ENCODE results near the gene CSNK2B.
A peak's percentile ranks its signal among the peaks of the same experiment; 100 is the strongest.

Gene CSNK2B

DNA sequence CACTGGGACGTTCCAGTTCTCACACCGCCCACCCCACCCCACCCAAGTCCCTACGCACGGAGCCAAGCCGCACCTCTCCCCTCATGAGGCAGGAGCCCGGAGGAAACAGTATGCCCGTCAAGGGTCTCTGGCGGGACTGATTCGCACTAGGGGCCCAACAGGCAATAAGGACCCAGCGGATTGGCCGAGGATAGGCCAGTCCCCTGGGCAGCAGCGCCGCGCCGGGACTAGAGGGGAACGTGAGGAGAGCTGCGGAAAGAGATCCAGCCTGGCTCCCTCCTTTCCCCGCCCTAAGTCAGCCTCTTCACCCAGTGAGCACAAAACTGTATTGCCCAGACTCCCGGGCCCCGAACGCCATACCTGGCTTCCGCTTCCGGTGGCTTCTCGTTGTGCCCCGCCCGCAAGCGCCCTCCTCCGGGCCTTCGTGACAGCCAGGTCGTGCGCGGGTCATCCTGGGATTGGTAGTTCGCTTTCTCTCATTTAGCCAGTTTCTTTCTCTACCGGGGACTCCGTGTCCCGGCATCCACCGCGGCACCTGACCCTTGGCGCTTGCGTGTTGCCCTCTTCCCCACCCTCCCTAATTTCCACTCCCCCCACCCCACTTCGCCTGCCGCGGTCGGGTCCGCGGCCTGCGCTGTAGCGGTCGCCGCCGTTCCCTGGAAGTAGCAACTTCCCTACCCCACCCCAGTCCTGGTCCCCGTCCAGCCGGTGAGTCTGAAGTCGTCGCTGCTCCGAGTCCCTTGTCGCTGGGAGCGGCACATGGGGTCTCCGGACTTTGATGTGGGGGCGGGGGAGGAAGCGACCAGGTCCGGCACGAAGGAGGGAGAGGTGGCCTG, at the start of gene CSNK2B:
TSS of gene CSNK2B (plus strand) at position 580 of the 836 bp plus-strand sequence. CDS start 752 bp downstream, outside the sequence.
- peak; percentile 98 for DNase-seq (ENCODE audit: low read depth)

- no peak for DNase-seq (ENCODE audit: low read depth)
Observed at GRCh38 chr6:31617010-31617409, 48.9 kb upstream of the CSNK2B start.

DNA sequence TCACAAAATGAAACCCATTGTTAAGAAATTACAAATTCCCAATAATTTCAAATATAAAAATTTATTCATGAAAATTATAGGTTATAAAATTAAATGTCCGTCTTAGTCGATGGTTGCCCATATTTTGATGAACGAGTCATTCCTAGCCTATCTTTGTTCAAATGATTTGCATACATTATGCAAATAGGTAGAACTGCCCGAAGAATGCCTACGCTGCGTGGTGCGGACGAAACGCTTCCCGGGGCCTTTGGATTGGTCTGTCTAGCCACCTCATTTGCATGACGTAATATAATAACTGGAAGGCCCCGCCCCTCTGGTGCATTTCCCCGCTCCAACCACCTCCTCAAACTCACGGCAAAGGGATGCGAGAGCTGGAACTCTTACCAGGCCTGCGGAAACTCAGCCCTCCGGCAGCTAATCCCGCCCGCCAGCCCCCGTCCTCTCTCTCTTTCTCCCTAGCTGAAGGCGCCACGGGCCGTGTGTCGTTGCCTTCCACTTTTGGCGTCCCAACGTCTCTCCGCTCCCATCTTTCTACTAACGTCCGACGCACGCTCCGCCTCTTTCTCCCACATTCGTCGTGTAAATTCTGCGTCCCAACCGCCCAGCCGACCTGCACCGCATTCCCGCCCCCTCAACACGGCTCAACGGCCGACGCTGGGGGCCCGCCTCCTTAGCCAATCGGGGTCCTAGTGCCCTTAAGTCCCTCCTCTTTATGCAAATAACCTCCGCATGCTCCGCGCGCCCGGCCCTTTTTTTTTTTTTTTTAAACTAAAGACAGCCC, 45.9 kb upstream of the CSNK2B start:
- peak; percentile 96 for DNase-seq (ENCODE audit: low read depth)

- no peak for DNase-seq (ENCODE audit: low read depth)
Observed at GRCh38 chr6:31620586-31621319, 45.1 kb upstream of the CSNK2B start, which contains the start of gene PRRC2A. Gene PRRC2A, plus strand, starts transcription at chr6:31620715. Its CDS starts 2,075 bp downstream, at chr6:31622790.

GRCh38 chr6:31621320-31621939, 44.5 kb upstream of the CSNK2B start:
- no peak for DNase-seq (ENCODE audit: low read depth)

- DNase-seq (ENCODE audit: low read depth), result no peak
Observed at GRCh38 chr6:31621991-31622390, 43.9 kb upstream of the CSNK2B start.

- DNase-seq (ENCODE audit: low read depth), result no peak
Observed at GRCh38 chr6:31622684-31623091, 43.2 kb upstream of the CSNK2B start.

DNA sequence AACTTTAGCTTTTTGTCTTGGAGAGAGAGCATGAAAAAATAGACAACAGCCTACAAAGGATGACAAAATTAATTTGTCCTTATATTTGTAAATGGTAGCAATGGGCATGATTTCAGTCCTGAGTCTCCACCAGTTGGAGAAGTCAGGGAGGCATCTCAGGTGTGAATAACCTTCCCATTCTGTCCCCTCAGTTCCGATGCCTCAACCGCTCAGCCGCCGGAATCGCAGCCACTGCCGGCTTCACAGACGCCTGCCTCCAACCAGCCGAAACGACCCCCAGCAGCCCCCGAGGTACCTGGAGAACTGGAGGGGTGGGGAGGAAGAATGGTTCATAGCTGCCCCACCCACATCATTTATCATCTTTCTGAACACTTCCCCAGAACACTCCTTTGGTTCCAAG, 41.8 kb upstream of the CSNK2B start:
- no peak for DNase-seq (ENCODE audit: low read depth)

DNA sequence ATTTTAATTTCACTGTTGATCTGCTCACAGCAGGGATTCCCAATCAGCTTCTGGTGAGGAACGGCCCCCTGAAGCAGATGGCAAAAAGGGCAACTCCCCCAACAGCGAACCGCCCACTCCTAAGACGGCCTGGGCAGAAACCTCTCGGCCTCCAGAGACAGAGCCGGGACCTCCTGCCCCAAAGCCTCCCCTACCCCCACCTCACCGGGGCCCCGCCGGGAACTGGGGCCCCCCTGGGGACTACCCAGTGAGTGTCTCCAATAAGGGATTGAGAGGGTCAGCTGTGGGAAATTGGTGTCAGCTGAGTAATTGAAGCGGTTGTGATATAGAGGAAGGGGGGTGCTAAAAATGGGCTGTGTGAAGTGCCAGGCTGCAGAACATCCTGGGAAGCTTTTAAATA, 38.9 kb upstream of the CSNK2B start:
- no peak for DNase-seq (ENCODE audit: low read depth)

DNA sequence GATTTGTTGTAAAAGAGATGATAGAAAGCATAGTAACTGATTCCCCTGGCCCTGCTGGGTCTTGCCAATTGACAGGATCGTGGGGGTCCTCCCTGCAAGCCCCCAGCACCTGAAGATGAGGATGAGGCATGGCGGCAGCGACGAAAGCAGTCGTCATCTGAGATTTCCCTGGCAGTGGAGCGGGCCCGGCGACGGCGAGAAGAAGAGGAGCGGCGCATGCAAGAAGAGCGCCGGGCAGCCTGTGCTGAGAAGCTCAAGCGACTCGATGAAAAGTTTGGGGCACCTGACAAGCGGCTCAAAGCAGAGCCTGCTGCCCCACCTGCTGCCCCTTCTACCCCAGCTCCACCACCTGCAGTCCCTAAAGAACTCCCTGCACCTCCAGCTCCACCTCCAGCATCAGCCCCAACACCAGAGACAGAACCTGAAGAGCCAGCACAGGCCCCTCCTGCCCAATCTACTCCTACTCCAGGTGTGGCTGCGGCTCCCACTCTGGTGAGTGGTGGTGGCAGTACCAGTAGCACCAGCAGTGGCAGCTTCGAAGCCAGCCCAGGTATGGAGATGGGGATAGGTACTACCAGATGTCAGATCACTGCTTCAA, 38.1 kb upstream of the CSNK2B start:
- no peak for DNase-seq (ENCODE audit: low read depth)

GRCh38 chr6:31629014-31629413, 36.9 kb upstream of the CSNK2B start:
- no peak for DNase-seq (ENCODE audit: low read depth)

- DNase-seq (ENCODE audit: low read depth), result no peak
Observed at GRCh38 chr6:31630177-31630934, 35.5 kb upstream of the CSNK2B start.

DNA sequence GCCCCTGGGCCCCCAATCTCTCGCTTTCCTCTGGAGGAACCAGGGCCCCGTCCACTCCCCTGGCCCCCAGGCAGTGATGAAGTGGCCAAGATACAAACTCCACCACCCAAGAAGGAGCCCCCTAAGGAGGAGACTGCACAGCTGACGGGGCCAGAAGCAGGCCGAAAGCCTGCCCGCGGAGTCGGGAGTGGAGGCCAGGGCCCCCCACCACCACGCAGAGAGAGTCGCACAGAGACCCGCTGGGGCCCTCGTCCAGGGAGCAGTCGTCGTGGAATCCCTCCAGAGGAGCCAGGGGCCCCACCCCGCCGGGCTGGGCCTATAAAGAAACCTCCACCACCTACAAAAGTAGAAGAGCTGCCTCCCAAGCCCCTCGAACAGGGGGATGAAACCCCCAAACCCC, 34.7 kb upstream of the CSNK2B start:
- DNase-seq (ENCODE audit: low read depth), result no peak

GRCh38 chr6:31631681-31632278, 34.1 kb upstream of the CSNK2B start:
- DNase-seq (ENCODE audit: low read depth), result no peak

GRCh38 chr6:31632279-31632946, 33.5 kb upstream of the CSNK2B start:
- no peak for DNase-seq (ENCODE audit: low read depth)

DNA sequence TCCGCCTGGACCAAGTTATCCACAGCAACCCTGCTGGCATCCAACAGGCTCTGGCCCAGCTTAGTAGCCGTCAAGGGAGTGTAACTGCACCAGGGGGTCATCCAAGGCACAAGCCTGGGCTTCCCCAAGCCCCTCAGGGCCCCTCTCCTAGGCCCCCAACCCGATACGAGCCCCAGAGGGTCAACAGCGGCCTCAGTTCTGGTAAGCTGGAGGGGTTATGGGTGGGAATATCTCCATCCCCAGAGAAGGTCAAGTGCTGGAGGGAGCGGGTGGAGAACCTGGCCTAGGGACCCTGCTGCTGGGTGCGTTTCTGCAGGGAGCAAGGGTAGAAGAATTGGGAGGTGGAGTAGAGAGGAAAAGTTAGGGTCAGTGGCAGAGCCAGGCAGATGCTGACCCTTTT, 32.4 kb upstream of the CSNK2B start:
- DNase-seq (ENCODE audit: low read depth), result no peak

GRCh38 chr6:31634131-31634530, 31.7 kb upstream of the CSNK2B start:
- no peak for DNase-seq (ENCODE audit: low read depth)

DNA sequence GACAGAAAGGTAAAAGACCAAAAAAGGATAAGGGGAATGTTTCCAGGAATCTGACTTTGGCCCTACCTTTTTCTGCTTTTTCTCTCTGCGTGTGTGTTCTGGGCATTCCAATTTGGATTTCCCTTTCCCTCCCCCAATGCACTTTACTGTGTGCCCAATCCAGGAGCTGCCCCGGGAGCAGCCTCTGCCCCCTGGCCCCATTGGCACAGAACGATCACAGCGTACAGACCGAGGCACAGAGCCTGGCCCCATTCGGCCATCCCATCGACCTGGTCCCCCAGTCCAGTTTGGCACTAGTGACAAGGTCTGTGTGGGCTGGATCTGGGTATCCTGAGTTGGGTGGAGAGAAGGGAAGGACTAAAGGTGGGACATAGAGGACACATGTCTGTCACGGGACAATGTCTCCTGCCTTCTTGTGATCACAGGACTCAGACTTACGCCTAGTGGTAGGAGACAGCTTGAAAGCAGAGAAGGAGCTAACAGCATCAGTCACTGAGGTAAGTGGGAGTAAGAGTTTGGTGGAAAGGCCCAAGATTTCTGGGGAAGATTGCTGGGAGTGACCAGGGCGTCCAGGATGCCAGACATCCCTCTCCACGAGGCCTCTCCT, 30.8 kb upstream of the CSNK2B start:
- no peak for DNase-seq (ENCODE audit: low read depth)

All from activated T-cell treated with anti-CD3 and anti-CD28 coated beads for 24 hours (primary cell).